Measurements from ENCODE around the gene RAI1.
"Not testable (repeated sequence)": the region's sequence is repeated elsewhere in the genome, so short reads cannot be mapped to it uniquely, and the experiment has no call there.

Gene RAI1

DNA sequence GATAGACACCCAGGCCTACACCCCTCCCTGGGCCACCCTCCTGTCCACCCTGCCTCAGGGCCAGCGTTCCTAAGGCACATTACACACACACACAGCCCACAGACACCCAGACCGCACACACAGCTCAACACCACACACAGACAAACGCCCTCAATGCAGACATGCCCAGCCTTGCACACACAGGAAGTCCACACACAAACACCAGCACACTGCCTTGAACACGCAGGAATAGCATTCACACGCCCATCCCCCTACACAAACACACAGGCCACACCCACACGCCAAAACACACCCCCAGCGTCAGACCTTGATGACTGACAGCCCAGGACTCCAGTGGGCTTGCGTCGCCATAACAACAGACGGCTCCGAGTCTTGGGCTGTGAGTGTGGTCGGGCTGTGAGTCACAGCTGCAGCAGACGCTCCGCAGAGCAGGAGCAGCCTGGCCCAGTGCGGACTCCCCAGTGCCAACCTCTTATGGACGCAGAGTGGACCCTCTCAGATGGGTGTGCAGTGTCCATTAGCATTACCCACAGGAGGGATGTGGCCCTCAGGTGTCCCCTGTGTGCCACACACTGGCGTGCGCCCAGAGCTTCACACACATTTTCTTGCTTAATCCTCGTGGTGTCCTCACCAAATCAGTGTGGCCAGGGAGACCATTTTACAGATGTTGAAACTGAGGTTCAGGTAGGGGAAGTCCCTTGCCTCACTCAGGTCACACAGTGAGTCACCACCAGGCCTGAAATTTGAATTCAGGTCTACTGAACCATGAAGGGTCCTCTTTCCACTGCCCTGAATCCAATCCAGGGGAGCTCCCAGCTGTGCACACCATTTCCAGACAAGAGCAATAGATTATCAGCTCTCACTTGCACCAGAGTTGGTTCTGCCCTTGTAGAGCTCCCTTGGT is 17.8 kb upstream of the RAI1 start:
- DNase-seq (ENCODE audit: low read depth): peak; percentile 90

GRCh38 chr17:17664064-17664452 is 17.2 kb upstream of the RAI1 start:
- DNase-seq (ENCODE audit: low read depth): no peak

DNA sequence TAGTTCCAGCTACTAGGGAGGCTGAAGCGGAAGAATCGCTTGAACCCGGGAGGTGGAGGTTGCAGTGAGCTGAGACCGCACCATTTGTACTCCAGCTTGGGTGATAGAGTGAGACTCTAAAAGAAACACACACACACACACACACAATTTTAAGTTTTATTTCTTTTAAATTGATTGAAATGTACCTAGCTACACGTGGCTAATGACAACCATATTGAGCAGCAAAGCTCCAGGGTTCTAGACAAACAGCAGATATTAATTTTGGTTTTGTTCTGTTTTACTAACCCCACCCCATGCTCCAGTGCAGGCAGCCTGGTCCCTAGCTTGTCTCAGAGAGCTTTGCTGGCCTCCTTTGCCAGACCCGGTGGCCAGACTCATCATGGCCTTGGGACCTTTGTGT is 16.0 kb upstream of the RAI1 start:
- DNase-seq (ENCODE audit: low read depth): no peak

- DNase-seq (ENCODE audit: low read depth): no peak
These were observed 15.0 kb upstream of the RAI1 start for GRCh38 chr17:17666111-17666714.

- no peak for DNase-seq (ENCODE audit: low read depth)
These were observed 14.0 kb upstream of the RAI1 start for GRCh38 chr17:17667231-17667630.

GRCh38 chr17:17667947-17668346 is 13.3 kb upstream of the RAI1 start:
- DNase-seq (ENCODE audit: low read depth): no peak

- no peak for DNase-seq (ENCODE audit: low read depth)
These were observed 12.9 kb upstream of the RAI1 start for GRCh38 chr17:17668358-17668757.

DNA sequence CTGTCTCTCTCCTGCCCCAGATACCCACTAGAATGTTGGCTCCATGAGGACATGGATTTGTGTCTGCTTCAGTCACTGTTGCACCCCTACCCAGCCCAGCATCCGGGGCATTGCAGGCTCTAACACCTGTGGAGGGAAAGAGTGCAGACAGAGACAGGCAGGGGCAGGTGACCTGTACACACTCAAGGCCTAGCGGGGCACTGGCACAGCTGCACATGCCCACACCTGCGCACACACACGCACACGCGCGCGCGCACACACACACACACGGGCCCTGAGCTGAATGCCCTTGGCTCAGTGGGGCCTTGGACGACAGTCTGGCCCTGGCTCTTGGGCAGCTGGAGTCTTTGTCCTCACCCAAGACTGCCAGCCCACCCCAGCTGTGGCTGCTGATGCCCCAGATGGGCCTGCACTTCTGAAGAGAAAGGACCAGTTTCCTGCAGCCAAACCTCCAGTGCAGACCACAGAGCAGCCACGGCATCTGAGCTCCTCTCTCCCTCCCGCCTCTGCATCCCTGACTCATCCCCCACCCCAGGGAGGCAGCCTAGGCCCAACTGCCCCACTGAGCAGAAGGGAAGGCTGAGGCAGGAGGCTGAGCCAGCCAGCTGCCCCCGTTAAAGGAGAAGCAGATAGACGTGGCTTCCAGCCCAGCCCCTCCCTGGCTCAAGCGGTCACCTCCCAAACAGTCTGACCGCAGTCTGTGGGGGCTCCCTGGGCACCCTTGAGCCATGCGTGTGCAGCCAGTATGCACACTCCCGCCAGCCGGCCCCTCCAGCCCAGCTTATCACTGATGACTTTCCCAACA is 12.3 kb upstream of the RAI1 start:
- no peak for DNase-seq (ENCODE audit: low read depth)

GRCh38 chr17:17669580-17670235 is 11.6 kb upstream of the RAI1 start:
- no peak for DNase-seq (ENCODE audit: low read depth)

- DNase-seq (ENCODE audit: low read depth): no peak
These were observed 10.5 kb upstream of the RAI1 start for GRCh38 chr17:17670701-17671305.

- DNase-seq (ENCODE audit: low read depth): no peak
These were observed 9.7 kb upstream of the RAI1 start for GRCh38 chr17:17671369-17672129.

GRCh38 chr17:17672453-17673368 is 8.5 kb upstream of the RAI1 start:
- no peak for DNase-seq (ENCODE audit: low read depth)

DNA sequence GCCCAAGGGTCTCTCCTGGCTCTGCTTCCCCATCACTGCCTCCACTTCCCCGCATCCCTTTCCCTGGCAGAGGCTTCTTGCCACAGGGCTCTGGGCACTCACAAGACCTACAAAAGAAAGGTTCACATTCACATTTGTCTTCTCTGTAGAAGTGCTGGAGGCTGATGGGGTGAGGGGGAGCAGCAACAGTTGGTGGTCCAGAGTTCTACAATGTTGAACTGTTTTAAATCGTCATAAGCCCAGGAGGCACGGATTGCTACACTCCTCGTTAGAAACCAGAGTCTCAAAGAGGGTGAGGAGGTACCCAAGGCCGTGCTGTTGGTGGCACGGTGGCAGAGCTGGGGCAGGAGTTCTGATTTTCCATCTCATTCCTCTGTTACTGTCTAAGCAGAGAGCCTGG is 5.8 kb upstream of the RAI1 start:
- DNase-seq (ENCODE audit: low read depth): no peak

GRCh38 chr17:17675925-17676534 is 5.2 kb upstream of the RAI1 start:
- DNase-seq (ENCODE audit: low read depth): no peak

- DNase-seq (ENCODE audit: low read depth): no peak
These were observed 4.5 kb upstream of the RAI1 start for GRCh38 chr17:17676752-17677151.

DNA sequence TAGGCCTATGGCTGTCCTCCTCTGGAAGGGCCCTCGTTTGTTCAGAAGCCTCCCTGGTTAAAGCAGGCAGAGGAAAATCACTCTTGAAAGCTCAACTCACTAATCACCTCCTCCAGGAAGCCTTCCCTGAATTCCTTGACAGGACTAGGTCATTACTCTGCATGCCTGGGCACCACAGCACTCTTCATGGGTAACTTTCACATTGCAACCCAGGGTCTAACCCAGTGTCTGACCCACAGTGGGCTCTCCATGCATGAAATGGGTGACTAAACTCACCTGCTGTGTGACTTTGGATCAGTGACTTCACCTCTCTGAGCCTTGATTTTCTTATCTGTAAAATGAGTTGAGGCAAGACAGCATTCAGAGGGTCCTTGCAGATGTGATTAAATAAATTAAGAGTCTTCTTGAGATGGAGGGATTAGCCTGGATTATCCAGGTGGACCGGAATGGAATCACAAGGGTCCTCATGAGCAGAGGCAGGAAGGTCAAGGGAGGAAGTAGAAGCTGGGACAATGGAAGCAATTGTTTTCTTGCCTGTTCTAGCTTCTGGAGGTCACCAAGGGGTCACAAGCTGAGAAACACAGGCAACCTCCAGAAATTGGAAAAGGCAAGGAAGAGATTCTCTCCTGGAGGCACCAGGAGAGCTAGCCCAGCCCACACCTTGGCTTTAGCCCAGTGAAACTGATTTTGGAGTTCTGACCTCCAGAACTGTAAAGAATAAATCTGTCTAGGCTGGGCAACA is 3.8 kb upstream of the RAI1 start:
- DNase-seq (ENCODE audit: low read depth): no peak

- DNase-seq (ENCODE audit: low read depth): not testable (repeated sequence)
These were observed 3.1 kb upstream of the RAI1 start for GRCh38 chr17:17678063-17678699.

DNA sequence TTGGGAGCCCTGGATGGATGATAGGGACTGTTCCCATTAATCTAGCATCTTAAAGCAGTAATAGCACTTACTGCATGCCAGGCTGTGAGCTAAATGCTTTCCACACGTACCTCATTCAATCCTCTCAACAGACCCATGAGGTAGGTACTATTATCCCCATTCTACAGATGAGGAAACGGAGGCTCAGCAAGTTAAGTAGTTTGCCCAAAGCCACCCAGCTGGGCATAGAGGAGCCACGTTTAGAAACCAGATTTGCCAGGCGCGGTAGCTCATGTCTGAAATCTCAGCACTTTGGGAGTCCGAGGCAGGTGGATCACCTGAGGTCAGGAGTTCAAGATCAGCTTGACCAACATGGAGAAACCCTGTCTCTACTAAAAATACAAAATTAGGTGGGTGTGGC is 2.0 kb upstream of the RAI1 start:
- DNase-seq (ENCODE audit: low read depth): no peak

Data from non-pigmented ciliary epithelial cell (primary cell).